Measurements from ENCODE around the gene CNTNAP2.

GRCh38 chr7:147014286-147014955 lies 897.8 kb downstream of the CNTNAP2 start:
- no peak for TF ChIP-seq CTCF (IDR thresholded peaks at IDR 0.05)
- no peak for TF ChIP-seq EP300 (IDR thresholded peaks at IDR 0.05)

Data from stomach (tissue), 4 donors.